Stimulated activated CD4-positive, alpha-beta T cell treated with anti-CD3 and anti-CD28 coated beads, Interleukin-15, amount 100 ng/mL, for 24 hours (primary cell): ENCODE data around the gene SGMS1.

Source experiments
- DNase-seq: peaks from one replicate; pipeline ENCODE4 v3.0.0-alpha.2; 2020

SGMS1 gene

GRCh38 chr10:50605951-50606270 lies 17.8 kb downstream of the SGMS1 start:
- no peak for DNase-seq

GRCh38 chr10:50605269-50605950 lies 18.3 kb downstream of the SGMS1 start:
- DNase-seq, result no peak

DNA sequence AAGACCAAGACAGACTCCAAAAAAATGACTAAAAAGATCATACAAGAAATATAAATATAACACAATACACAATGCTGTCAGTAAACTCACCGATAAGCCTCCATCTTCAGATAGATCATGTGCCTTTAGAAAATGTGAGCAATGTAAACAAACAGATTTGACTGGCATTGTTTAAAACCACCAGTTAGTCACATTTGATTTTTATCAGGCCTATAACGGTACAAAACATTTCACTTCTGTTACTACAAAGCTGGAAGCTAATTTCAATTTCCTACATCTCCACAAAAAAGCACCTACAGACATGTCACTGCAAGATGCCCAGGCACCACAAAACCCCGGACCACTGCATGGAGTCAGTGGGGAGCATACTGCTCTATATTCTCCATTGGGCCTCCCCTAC lies 18.9 kb downstream of the SGMS1 start:
- no peak for DNase-seq

DNA sequence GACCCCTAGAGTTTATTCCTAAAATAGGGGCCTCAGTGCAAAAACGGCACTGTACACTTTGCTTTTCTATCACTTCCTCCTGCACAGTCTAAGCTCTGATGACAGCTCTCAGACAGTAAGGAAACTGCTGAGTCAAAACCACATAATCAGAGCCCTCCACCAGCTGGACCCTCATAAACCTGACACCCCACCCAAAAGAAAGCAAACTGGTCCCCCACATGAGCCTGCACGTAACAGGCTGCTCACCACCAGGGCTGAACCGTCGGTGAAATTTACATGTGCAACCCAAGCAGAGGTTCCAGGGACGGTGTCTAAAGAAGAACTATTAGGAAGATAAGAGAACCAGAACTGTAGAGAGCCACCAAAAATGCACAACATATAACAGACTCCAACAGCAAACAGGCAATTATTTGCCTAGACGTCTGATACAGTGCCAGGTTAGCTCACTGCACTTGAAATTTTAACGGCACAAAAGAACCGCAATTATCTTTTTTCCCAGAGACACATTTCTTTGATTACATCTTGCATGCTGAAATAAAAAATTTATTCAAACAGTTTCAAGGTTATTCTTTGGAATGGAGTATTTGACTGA lies 19.6 kb downstream of the SGMS1 start:
- no peak for DNase-seq

DNA sequence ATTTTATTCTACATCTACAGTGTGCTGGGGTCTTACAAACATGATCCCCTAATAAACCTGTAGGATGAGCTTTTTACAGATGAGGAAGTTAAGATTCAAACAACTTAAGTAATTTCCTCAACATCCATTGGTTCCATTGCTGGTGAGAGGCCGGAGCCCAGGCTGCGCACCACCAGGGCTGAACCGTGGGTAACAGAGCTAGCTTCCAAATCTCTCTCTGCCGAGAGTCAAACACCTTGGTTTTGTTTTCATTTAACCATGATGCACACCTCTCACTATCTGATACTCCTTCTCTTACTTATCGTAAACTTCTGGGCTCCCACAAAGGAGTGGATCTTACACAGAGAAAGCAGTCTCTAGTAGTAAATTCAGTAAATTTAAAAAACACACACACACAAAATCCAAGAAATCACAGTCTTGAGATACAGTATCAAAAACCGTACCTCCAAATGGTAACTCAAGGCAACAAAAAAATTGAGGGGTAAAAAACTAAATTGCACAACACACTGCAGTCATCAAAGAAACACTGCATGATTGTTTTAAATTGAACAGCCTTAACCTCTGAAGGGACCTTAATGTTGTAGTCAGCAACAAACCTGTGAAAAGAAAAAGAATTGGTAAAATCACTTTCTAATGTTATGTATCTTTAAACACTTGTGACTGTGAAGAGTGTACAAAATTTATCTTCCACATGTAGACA lies 20.5 kb downstream of the SGMS1 start:
- DNase-seq, result no peak

DNA sequence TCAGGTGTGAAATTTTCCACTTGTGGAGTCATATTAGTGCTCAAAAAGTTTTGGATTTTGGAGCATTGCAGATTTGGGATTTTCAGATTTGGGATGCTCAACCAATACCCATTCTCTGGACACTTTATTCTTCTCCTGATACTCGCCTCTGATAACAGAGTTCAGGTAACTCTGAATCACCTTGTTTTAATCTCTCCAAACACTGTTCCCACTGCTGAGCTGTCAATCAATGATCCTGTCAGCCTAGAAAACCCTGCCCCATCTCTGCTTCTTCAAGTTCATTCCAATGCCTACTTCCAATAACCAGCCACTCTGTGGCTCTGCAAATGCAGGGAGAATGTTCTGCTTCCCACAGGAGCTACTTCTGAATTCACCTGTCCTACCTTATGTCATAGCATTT lies 21.8 kb downstream of the SGMS1 start:
- no peak for DNase-seq

- DNase-seq, result no peak
These were observed 22.8 kb downstream of the SGMS1 start for GRCh38 chr10:50600831-50601477.

- no peak for DNase-seq
These were observed 23.5 kb downstream of the SGMS1 start for GRCh38 chr10:50600286-50600685.

- no peak for DNase-seq
These were observed 26.9 kb downstream of the SGMS1 start for GRCh38 chr10:50596897-50597296.

DNA sequence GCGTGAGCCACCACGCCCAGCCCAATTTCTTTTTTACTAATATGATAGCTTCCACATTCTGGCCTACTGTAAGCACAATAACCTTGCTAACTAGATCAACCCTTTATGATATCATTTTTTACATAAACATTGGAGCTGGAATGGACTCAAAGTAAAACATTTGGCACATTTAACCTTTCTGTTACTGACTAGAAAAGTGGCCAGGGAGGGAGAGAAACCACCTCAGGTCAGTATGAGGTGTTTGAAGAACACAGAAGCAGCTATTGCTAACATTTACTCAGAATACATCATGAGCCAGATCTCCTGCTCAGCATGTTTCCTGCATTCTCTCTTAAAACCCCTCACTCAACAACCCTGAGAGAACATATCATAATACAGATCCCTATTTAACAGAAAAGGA lies 27.3 kb downstream of the SGMS1 start:
- DNase-seq, result no peak

DNA sequence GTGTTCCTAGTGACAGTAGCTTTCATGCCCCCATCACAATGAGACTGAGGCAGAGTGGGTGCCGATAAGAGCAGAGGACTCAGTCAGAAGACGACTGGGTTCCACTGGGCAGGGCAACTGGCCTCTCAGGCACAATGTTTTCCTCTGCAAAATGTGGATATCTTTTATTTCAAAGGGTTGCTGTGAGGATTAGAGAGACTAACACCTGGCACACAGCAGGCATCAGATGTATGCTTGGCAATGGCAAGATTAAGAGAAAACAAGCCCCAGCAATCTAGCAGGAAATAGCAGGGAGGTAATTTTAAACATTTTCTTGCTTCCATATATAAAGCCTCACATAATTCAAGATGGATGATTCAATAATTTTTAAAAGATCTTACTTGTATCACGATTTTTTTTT lies 28.0 kb downstream of the SGMS1 start:
- no peak for DNase-seq

DNA sequence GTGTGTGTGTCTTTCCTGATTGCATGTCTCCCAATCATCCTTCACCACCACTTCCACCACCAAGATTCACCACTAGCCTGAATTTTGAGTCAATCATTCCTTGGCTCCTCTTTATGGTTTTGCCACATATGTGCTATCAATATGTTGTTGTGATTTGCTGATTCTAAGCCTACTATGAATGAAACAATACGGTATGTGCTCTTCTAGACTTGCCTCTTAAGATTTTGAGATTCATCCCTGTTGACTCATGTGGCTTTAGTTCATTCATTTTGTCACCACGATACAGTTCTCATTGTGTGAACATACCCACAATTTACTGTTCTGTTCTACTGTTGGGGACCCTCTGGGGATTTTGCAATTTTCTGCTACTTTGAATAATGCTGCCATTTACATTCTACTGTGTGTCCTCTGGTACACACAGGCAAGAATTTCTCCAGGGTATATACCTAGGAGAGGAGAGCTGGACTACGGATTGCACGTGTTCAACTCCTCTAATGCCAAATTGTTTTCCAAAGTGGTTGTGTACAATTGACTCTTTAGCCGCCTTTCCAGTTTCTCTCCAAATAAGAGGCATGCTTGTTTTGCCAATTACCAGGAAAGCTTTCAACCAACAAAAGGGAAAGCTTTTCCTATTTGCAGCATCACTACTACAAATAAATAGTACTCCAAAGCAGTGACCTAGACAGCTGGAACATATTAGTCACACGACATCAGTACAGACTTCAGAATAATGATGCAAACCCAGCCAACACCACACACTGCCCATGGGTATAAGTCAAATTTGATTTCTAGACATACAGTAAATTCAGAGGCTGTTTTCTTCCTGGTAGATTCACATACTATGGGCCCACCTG lies 30.0 kb downstream of the SGMS1 start:
- no peak for DNase-seq

GRCh38 chr10:50592961-50593418 lies 30.8 kb downstream of the SGMS1 start:
- no peak for DNase-seq

DNA sequence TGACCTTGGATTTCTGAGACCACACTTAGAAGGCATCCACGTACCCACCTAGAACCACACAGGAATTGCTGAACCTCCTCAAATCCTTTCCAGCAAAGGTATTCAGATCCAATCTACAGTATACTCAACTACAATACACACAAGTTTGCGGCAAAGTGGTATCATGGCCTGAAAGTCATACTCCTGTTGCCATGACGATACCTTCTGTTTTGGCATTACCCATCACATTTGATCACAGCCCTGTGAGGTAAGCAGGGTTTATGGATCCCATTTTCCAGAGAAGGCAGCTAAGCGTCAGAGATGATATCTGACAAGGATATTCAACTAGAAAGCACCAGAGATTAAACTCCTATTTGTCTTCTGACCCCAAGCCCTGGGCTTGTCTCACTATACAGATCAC lies 32.8 kb downstream of the SGMS1 start:
- no peak for DNase-seq

DNA sequence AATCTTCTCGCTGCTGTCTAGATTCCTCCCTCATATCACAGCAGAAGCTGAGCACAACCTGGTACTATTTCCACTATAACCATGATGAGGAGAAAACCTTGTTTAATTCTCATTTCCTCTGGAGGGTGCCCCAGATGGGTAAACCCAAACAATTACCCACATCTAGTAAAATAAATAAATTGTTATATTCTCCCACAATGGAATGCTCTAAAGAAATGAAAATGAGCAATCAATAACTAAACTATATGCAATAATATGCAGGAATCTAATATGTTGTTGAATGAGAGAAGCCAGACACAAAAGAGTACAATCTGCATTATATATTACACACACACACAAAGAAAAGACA lies 37.0 kb downstream of the SGMS1 start:
- DNase-seq, result no peak

DNA sequence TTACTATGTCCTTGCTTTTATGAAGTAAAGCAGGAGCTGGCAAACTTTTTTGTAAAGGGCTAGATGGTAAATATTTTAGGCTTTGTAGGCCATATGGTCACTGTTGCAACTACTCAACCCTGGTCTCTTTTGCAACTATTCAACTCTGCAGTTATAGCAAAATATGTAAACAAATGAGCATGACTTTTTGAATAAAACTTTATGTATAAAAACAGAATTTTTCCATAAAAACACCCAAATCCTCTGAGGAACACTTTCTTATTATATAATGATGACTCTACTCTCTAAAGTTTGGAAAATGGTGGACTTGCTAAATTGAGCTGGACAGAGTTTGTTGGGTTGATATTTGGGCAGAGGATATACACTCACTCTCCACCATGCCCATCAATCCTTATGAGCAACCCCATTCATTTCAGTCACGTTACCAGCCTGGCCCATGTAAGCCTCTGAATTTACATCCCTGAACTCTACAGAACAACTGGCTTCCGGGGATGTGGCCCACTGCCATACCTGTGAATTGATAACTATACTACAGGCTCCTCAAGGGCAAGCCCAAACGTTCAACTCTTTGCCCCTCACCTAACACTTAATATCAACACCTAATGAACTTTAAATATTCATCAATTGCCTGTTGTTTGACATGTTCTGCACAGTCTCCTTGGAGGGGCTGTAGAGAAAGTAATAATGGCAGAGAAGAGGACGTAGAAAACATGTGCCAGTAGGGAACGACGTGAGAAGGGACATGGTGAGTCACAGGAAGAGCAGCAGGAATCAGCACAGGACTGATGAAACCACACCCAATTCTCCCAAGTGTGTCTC lies 37.6 kb downstream of the SGMS1 start:
- DNase-seq, result no peak

GRCh38 chr10:50582766-50583762 lies 40.7 kb downstream of the SGMS1 start:
- DNase-seq, result no peak

GRCh38 chr10:50582046-50582445 lies 41.7 kb downstream of the SGMS1 start:
- no peak for DNase-seq

GRCh38 chr10:50580262-50580891 lies 43.4 kb downstream of the SGMS1 start:
- DNase-seq, result no peak

DNA sequence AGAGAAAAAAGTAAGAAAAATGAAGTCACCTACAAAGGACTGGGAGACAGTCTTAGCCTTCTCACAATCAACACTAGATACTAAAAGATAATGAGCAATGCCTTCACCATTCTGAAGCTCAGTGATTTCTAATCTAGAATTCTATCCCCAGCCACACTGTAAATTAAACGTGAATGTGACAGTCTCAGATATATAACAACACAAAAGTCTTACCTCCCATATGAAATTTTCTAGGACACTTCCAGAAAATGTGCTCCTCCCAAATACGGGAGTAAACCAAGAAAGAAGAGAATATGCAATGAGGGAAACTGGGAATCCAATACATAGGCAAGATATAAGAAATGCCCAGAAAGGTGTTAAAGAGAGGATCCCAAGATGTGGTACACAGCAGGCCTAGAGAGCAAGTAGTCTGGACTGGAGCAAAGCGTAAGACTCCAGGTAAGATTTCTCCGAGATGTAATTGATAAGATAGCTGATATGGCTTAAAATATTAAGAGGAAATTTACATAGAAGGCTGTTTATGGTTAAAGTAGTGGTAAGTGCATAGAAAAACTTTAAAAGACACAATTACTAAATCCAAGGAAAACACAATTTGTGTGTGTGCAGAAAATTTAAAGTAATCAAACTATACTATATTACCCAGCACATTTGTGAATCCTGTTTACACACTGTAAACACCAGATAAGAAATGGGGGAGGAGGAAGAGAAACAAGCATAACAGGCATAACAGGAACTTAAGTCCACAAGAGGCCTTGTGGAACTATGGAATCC lies 44.1 kb downstream of the SGMS1 start:
- no peak for DNase-seq
